Adrenal gland (tissue), 5 donors: ENCODE results near the gene JADE2.

Experiments used
- CTCF ChIP-seq, 6 experiments: fragments of 450-650 bp in 4 of 6; fragments of 200-600 bp in 2 of 6; sonication (generic) in 1 of 6; IDR thresholded peaks; 1 replicate in 5 of 6; 2 replicates in 1 of 6; pipeline versions ENCODE4 v1.5.1 to v1.8.0; 2016 to 2021; ENCODE audit warnings: antibody characterized with exemption in 6 of 6, mild to moderate bottlenecking in 2 of 6, moderate library complexity in 1 of 6
- POLR2A ChIP-seq, 2 donors: fragments of 450-650 bp; IDR thresholded peaks; one replicate each; pipeline ENCODE4 v1.6.1; 2017; ENCODE audit warnings: antibody characterized with exemption in 2 of 2, mild to moderate bottlenecking in 2 of 2, moderate library complexity in 1 of 2
- donor health status: DM: no; HTN: no; CAD: no.

GRCh38 chr5:134561871-134562296, 36.4 kb downstream of the JADE2 start:
- TF ChIP-seq CTCF (IDR thresholded peaks at IDR 0.05) (peak; percentile 17 to 44 (median 35)), POLR2A (IDR thresholded peaks at IDR 0.05) (peak in 1 of 2 donors; percentile 58)
